MCF 10A (cell line): ENCODE results near the gene TOGARAM2. TPM values are rescaled to one million over a fixed set of nuclear protein-coding genes. Genes with fewer than 3 reads are reported as not detected.

Source experiments
- BruUV-seq: library from RNA; stranded (reverse); fragments of 400-500 nt; replicated peaks from 2 replicates; lab custom pipeline; 2021; lab: Mats Ljungman, UMichigan
- CTCF ChIA-PET: fragments of 300-600 bp; sonication (Branson Sonifier 250); formaldehyde crosslinking; extraction: SDS; loops from one replicate; lab custom pipeline; 2021; ENCODE audit warnings: antibody characterized with exemption, inconsistent platforms; lab: Yijun Ruan, JAX
- POLR2A ChIA-PET: fragments of 300-600, 350-650 bp; sonication (Branson Sonifier 250); formaldehyde crosslinking; extraction: SDS; loops from one replicate; lab custom pipeline; 2020; ENCODE audit warnings: antibody characterized with exemption, inconsistent platforms; lab: Yijun Ruan, JAX
- DNase-seq: peaks from one replicate; pipeline ENCODE4 v3.0.0-alpha.2; 2018; ENCODE audit not compliant: unreplicated experiment
- H3K27ac Mint-ChIP-seq: one replicate; pipeline ENCODE4 v1.8.0; 2022; ENCODE audit warnings: mild to moderate bottlenecking, low read depth, mixed read lengths; ENCODE audit not compliant: unreplicated experiment
- H3K27me3 Mint-ChIP-seq: one replicate; pipeline ENCODE4 v1.8.0; 2022; ENCODE audit warnings: mixed read lengths; ENCODE audit not compliant: insufficient read depth, unreplicated experiment
- H3K36me3 Mint-ChIP-seq: one replicate; pipeline ENCODE4 v1.8.0; 2022; ENCODE audit warnings: mild to moderate bottlenecking, moderate library complexity, mixed read lengths; ENCODE audit not compliant: insufficient read depth, unreplicated experiment
- H3K4me1 Mint-ChIP-seq: one replicate; pipeline ENCODE4 v1.8.0; 2022; ENCODE audit warnings: mixed read lengths; ENCODE audit not compliant: insufficient read depth, unreplicated experiment
- H3K4me3 Mint-ChIP-seq: one replicate; pipeline ENCODE4 v1.8.0; 2022; ENCODE audit warnings: mild to moderate bottlenecking, moderate library complexity, mixed read lengths; ENCODE audit not compliant: unreplicated experiment
- H3K9me3 Mint-ChIP-seq: one replicate; pipeline ENCODE4 v1.8.0; 2022; ENCODE audit warnings: mixed read lengths; ENCODE audit not compliant: unreplicated experiment
- CTCF ChIP-seq: fragments of 200-600 bp; IDR thresholded peaks from one replicate; pipeline ENCODE4 v1.8.0; 2022; ENCODE audit warnings: antibody characterized with exemption, mild to moderate bottlenecking; ENCODE audit not compliant: unreplicated experiment
- intact Hi-C: fragments of 100-400 bp; cut with micrococcal nuclease; formaldehyde crosslinking; loops from 2 replicates; pipeline ENCODE4 v1.14.1; 2022
- total RNA-seq: library from RNA; stranded (reverse); gene quantifications from 2 replicates; pipeline ENCODE4 v1.2.3, GENCODE V29; 2022

The TOGARAM2 gene
- total RNA-seq, 1 experiment from 2014 or later, result 0.16 TPM

GRCh38 chr2:29064346-29064715 is 83.2 kb downstream of the TOGARAM2 start:
- peak overlapping the region; percentile 54 for H3K27ac Mint-ChIP-seq

GRCh38 chr2:29064746-29065067 is 83.6 kb downstream of the TOGARAM2 start:
- CTCF ChIA-PET, result interaction anchor here (2.1 kb wide), 1 partner anchor 11 kb away, joined by 12 read pairs; no protein-coding TSS in a partner anchor
- H3K4me1 Mint-ChIP-seq, result peaks cover 55% of the 10 kb centered on the region

More at GRCh38 chr2:29064346-29064715, 83.2 kb downstream of the TOGARAM2 start:
- Mint-ChIP-seq H3K36me3 (no peaks in the 10 kb centered on the region), H3K27me3 (no peaks in the 10 kb centered on the region), H3K9me3 (no peaks in the 10 kb centered on the region), H3K4me3 (peak overlapping the region; percentile 55), H3K4me1 (peaks cover 55% of the 10 kb centered on the region)
- no peak for TF ChIP-seq CTCF
- DNase-seq, result no peak
- BruUV-seq, result no TSS peak
- intact Hi-C loops, result no loop called here
- POLR2A ChIA-PET, result interaction anchor here (0.7 to 10.4 kb wide), 10 partner anchors 9 to 149 kb away, joined by 3 to 230 read pairs (median 4); partner anchors contain the start of gene CLIP4
- CTCF ChIA-PET, result interaction anchor here (1.0 to 1.8 kb wide), 4 partner anchors 10 to 65 kb away, joined by 3 to 9 read pairs (median 5); no protein-coding TSS in a partner anchor

GRCh38 chr2:29065068-29065811 is 84.1 kb downstream of the TOGARAM2 start:
- no peak for DNase-seq
- no peak overlapping the region for H3K27ac Mint-ChIP-seq
- no peak for TF ChIP-seq CTCF
- ChIA-PET POLR2A (interaction anchor here (0.7 to 10.4 kb wide), 7 partner anchors 10 to 100 kb away, joined by 3 to 230 read pairs (median 7); partner anchors contain the start of gene CLIP4), CTCF (interaction anchor here (0.9 to 2.1 kb wide), 8 partner anchors 8 to 131 kb away, joined by 3 to 12 read pairs (median 6); no protein-coding TSS in a partner anchor)
- H3K4me3 Mint-ChIP-seq, result no peak overlapping the region
- no peaks in the 10 kb centered on the region for H3K27me3 Mint-ChIP-seq
- no peaks in the 10 kb centered on the region for H3K36me3 Mint-ChIP-seq
- no peaks in the 10 kb centered on the region for H3K9me3 Mint-ChIP-seq
- intact Hi-C loops, result loop anchor here (5.0 kb wide), 4 partner anchors 52 to 397 kb away; partner anchors contain the start of gene CLIP4
- peaks cover 55% of the 10 kb centered on the region for H3K4me1 Mint-ChIP-seq
- no TSS peak for BruUV-seq

More at GRCh38 chr2:29064746-29065067, 83.6 kb downstream of the TOGARAM2 start:
- H3K9me3 Mint-ChIP-seq, result no peaks in the 10 kb centered on the region
- intact Hi-C loops, result loop anchor here (5.0 kb wide), 4 partner anchors 53 to 398 kb away; partner anchors contain the start of gene CLIP4
- DNase-seq, result no peak
- no peak overlapping the region for H3K27ac Mint-ChIP-seq
- H3K4me3 Mint-ChIP-seq, result no peak overlapping the region
- no TSS peak for BruUV-seq
- H3K27me3 Mint-ChIP-seq, result no peaks in the 10 kb centered on the region
- TF ChIP-seq CTCF, result no peak
- no peaks in the 10 kb centered on the region for H3K36me3 Mint-ChIP-seq
- POLR2A ChIA-PET, result interaction anchor here (1.6 to 10.4 kb wide), 6 partner anchors 31 to 65 kb away, joined by 5 to 230 read pairs (median 18); partner anchors contain the start of gene CLIP4
